GM21515 (cell line): ENCODE measurements around the gene POU2F1.
"Not testable (repeated sequence)": the region's sequence is repeated elsewhere in the genome, so short reads cannot be mapped to it uniquely, and the experiment has no call there.

Experiments used
- ATAC-seq: cut with Tn5 transposase; IDR thresholded peaks from one replicate; pipeline ENCODE4 v1.9.1; 2021; ENCODE audit not compliant: unreplicated experiment

The POU2F1 gene

DNA sequence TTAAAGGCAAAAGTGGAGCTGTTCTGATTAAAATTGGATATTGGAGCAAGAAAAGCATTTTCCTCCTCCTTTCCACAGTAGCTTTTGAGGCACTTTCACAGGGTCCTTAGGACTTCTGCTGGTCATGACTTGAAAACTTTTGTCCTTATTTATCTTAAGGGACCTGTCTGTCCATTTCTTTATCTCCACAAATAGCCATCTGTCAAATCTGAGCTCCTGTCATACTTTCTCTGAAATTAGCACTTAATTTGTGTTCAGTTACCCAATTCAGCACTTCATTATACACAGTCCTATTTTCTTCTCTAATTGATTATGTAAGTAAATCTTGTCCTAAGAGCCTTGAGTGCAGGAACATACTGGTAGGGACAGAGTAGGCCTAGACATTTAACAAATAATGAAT lies 9.8 kb downstream of the POU2F1 start:
- ATAC-seq: no peak

DNA sequence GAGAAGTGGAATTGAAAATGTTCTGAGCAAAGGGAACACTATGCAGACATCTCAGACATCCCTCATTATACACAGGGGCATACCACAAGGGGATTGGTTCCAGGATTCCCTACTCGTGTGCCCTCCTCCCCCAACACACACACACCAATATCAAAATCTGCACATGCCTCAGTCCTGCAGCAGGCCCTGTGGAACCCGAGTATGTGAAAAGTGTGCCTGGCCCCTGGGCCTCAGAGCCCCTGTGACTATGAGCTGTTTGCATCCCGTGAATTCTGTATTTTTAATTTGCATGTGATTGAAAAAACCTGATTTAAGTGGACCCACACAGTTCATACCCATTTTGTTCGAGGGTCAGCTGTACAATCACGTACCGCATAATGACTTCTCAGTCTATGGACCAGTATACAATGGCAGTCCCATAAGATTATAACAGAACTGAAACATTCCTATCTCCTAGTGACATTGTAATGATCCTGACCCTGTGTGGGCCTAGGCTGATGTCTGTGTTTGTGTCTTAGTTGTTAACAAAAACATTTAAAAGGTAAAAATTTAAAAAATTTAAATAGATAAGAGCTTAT lies 11.3 kb downstream of the POU2F1 start:
- ATAC-seq: no peak

DNA sequence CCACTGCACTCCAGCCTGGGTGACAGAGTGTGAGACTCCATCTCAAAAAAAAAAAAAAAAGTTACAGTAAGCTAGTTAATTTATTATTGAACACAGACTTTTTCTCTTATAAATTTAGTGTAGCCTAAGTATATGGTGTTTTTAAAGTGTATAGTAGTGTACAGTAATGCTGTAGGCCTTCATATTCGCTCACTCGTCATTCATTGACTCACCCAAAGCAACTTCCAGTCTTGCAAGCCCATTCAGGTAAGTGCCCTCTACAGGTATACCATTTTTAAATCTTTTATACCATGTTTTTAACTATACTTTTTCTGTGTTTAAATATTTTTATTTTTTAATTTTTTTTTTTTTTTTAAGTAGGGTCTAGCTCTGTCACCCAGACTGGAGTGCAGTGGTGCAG lies 12.1 kb downstream of the POU2F1 start:
- ATAC-seq: no peak

DNA sequence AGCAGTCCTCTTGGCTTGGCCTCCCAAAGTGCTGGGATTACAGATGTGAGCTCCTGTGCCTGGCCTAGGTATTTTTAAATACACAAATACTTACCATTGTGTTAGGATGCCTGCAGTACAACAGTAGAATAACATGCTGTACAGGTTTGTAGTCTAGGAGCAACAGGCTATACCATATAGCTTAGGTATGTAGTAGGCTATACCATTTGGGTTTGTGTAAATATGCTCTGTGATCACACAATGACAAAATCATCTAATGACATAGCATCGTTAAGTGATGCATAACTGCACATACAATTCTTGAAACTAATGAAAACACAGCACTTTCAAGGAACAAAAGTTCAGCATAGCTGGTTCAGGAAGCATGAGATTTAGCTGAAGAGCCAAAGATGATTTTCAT lies 12.7 kb downstream of the POU2F1 start:
- no peak for ATAC-seq

DNA sequence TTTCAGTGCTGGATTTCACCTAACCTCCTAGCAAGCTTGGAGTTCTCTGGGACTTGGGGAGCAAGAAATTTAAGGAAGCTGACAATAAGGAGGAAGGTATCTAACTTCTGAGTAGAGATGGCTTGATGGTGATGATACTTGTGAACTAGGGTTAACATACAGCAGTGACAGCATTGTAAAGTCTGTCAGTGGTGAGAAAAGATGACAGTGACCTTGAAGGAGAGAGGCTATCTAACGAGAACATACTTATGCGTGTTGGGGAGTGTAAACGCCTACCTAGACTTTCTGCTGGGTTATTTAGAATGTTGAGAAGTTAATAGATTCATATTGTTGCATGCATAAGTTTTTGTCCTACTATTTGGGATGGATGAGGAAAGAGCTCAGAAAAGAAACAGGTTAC lies 16.3 kb downstream of the POU2F1 start:
- ATAC-seq: no peak

DNA sequence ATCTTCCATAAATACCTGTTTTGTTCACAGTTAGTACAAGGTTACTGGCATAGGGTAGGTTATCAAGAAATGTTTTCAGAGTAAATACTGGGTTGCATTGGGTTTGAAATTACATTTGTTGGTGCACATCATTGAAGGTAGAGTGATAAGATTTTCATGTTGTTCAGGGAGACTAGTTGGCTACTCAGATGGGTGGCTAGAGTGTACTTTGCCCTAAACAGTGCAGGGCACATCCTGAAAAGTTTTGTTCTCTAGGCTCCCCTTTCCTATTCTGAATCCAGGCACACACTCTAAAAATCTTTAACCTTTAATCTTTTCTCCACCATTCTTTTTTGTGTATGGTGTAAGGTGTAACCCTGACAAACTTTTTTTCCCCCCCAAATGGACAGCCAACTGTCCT lies 18.0 kb downstream of the POU2F1 start:
- ATAC-seq: no peak

DNA sequence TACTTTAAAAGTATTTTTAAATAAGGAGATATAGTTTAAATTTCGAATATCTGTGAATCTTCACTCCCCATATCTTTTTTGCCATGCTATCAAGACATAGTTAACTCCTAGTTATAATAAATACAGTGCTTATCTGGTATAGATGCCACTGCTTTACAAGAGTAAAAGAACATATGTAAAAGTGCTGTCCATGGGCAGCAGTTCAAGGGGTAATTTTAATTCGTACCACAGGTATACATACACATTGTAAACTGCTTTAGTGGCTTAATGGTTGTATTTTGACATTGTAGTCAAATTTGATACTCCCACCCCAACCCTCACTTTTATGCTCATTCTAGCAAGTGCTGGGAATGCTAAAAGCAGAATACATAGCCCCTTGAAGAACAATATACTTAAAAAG lies 18.6 kb downstream of the POU2F1 start:
- ATAC-seq: no peak

DNA sequence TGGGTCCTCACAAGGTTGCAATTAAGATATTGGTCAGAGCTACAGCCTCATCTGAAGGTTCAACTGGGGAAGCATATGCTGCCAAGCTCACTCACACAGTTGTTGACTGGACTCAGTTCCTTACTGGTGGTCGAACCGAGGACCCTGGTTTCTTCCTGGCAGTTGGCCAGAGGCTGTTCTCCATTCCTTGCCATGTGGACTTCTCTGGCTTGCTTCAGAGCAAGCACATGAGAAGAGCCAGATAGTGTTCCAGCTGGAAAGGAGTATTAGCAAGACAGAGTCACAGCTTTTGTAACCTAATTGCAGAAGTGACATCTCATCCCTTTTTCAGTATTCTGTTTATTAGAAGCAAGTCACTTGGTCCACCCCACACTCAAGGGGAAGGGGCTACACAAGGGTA lies 23.6 kb downstream of the POU2F1 start:
- ATAC-seq: no peak

DNA sequence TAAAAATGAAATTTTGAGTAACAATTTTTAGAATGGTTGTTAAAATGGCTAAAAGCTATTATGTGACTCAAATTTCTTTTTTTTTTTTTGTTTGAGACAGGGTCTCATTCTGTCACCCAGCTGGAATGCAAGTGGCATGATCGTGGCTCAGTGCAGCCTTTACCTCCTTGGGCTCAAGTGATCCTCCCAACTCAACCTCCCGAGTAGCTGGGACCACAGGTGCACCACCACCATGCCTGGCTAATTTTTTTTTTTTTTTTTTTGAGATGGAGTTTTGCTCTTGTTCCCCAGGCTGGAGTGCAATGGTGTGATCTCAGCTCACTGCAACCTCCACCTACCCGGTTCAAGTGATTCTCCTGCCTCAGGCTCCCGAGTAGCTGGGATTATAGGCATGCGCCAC lies 24.5 kb downstream of the POU2F1 start:
- ATAC-seq: not testable (repeated sequence)

DNA sequence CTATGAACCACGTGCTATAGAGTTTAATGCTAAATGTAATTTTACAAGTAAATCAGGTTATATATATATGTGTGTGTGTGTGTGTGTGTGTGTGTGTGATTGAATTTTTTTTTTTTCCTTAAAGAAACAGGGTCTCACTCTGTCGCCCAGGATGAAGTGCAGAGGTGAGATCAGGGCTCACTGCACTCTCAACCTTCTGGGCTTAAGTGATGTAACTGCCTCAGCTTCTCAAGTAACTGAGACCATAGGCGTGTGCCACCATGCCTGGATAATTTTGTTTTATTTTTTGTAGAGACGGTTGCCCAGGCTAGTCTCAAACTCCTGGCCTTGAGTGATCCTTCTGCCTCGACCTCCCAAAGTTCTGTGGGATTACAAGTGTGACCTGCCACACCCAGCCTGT lies 26.3 kb downstream of the POU2F1 start:
- no peak for ATAC-seq

DNA sequence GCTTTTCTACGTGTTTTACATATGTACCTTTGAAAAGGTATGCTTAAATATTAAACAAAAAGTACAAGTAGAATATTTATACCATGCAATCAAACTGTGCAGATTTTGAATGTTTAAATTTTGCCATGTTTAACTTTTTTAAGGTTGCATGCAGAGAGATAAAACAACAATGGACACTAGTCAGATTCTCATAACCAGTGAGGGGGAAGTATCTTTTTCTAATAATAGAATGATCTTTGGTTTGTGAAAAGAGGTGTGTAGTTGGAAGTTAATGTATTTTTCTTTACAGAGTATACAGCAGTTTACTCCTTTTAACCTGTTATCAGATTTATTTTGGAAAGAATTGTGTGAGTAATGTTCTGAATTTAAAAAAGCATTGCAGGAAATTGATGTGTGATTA lies 27.1 kb downstream of the POU2F1 start:
- ATAC-seq: no peak

DNA sequence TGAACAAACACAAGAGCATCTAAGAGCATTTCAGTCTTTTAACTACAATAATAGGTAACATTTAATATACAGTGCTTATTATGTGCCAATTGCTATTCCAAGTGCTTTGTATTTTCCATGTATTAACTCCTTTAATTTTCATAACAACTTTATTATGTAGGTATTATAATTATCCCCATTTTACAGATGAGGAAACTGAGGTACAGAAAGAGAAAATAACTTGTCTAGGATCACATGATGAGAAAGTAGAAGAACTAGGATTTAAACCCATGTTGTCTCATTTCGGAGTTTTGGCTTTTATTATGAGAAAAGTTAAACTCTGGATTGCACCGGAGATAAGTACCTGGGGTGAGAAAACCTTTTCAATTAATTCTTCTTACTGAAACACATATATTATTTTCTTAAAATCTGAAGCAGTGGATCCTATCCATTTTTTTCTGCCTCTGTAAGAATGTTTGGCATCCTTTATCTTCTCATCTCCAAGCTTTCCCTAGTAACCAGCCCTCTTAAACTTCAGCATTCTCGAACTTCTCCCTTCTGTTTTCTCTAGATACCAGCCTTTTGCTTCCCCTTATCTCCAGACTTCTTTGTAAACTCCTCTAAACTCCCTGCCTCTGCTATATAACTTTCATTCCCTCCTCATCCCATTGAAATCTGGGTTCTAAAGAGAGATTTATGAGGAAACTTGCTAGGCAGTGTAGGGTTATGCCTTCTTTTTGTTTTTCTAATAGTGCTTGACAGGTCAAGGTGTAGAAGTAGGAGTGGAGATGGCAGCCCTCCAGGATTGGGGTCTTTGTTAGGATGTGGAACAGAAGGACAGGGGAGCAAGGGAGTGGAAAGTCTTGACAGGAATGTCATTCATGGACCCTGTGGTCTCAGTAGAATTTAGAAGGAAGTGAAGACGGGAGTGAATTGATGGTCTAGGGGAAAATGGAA lies 28.3 kb downstream of the POU2F1 start:
- ATAC-seq: no peak

DNA sequence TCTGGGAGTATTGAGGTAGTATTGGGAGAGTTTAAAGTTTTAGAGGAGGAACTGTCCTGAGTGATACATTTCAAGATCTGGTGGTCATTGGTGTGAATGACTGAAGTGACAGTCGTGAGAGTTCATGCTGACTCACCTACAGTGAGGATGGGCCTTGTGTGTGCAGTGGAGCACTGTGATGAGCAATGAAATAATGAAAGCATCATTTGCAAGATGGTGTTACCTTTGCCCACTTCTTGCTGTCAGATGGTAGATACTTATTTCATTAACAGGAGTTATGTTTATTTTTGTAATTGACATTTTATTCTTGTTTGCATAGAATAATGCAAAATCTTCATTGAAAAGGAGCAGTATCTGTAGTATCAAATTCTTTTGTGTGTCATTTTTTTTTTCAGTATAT lies 29.0 kb downstream of the POU2F1 start:
- ATAC-seq: no peak

DNA sequence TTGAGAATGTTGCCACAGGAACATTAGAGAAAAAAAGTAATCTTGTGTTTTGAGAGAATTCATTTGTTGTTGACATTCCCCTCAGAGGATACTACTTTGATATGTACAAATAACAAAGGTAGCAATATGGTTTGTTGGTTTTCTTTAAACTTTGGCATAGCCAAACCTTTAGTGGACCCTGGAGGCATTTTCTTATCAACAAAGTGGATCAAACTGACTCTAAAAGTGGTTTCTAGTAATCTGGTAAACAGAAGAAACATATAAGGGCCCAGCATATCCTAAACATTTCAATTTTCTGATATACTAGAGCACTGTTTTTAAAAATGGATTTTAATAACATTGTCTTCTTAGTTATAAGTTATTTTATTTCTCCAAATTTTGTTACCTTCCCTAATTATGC lies 29.8 kb downstream of the POU2F1 start:
- ATAC-seq: no peak

DNA sequence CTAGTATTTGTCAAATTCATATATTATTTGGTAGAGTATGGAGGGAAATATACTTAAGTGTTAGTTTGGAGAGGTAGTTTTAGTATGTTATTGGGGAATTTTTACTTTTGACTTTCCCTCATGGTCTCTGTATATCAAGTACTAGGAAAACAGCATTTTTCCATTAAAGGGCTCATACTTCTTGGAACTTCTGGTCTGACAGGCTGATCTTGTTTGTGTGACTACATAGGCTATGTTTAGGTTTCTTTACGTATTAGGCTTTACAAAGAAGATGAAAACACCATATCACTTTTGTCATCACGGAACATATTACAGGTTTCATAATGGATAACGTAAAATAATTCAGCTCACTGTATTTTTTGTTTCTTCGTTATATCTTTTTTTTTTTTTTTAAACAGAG lies 30.8 kb downstream of the POU2F1 start:
- ATAC-seq: no peak

DNA sequence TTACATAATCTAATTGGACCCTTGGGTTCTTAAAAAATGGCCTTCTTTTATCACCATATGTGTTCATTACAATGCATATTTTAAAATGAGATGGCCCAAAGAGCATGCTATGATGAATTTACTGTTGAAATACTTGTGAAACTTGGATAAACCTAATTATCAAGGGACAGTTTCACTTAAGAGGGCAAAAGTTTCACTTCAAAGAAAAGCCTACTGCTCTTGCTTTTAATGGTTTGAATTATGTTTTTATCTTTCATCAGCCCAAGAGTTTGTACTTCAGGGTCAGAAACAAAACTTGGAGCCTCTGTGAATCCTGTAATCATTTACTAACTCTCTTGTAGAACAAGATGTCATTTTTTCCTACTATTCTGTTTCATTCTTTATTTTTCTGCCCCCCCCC lies 32.3 kb downstream of the POU2F1 start:
- no peak for ATAC-seq

DNA sequence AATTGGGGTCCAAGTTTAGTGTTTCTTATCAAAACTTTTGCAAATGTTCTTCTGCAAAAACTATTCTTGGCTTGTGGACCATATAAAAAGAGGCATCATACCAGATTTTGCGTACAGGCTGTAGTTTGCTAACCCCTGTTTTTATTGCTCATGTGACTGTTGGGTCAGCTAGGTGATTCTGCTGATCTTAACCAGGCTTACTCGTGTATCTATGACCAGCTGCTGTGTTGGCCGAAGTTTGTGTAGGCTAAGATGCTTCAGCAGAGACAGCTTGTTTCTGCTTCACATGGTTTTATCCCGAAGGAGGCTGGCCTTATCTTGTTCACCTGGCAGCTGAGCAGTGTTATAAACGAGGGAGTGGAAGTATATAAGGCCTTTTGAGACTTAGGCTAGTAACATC lies 38.2 kb downstream of the POU2F1 start:
- no peak for ATAC-seq

DNA sequence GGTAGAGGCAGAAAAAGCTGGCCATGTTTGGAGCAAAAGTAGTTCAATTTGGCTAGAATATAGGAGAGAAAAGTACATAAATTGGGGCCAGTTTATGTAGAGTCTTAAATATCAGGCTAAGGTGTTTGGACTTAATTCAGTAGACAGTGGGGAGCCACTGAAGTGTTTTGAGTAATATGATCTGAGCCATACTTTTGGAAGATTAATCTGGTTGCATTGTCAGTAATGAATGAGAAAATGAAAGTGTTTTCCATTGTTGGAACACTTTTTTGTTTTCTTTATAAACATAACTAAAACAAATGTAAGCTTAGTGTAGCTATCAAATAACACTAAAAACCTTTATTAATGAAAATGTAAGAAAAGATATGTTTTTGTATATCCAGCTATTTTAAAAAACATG lies 42.1 kb downstream of the POU2F1 start:
- no peak for ATAC-seq

DNA sequence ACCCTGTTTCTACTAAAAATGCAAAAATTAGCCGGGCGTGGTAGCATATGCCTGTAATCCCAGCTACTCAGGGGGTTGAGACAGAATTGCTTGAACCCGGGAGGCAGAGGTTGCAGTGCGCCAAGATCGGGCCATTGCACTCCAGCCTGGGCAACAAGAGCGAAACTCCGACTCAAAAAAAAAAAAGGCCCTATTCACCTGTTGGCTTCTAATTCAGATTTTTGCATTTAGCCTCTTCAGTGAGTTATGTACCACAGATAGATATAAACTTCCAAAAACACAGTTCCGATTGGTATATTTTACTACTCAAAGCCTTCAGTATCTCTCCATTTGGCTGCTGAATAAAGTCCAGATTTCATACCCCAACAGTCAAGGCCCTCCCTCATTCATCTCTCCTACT lies 42.7 kb downstream of the POU2F1 start:
- ATAC-seq: no peak

DNA sequence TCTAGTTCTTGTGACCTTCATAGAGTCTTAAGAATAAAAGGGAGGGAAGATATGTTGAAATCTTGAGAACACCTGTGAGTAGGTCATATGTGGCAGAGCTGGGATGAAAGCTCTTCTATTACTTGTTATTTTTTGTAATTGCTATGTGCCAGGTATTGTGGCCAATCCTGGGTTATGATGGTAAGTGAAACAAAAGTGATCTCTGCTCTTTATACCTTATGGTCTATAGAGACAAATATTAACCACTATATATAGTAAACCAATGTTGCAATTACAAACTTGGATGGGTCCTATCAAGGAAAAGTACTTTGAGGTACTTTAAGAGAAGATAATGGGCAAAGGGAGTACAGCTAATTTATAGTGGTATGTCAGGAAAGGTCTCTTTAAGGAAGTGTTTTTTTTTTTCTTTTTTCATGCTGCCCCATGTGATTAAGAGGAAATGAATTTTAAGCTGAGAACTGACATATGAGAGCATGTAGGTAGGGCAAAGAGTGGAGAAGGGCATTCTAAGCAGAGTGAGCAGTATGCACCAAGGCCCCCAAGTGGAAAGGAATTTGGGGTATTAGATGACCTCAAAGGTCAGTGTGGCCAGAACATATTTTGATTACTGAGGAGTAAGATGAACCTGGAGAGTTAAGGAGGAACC lies 43.3 kb downstream of the POU2F1 start:
- ATAC-seq: no peak

DNA sequence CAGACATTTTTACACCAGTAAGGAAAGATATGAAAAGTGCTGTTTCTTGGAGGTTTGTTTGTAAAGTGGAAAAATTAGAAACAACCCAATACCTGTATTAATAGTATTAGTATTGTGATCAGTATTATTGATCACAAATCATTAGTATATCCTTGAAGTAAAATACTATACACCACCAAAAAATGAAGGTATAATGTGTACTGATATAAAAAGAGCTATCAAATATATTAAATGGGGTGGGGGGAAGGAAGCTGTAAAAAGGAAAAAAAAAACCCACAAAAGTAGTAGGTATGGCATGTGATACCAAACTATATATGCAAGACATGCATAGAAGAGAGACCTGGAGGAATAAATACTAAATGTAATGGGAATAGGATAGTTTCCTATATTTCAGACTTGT lies 46.3 kb downstream of the POU2F1 start:
- ATAC-seq: no peak

DNA sequence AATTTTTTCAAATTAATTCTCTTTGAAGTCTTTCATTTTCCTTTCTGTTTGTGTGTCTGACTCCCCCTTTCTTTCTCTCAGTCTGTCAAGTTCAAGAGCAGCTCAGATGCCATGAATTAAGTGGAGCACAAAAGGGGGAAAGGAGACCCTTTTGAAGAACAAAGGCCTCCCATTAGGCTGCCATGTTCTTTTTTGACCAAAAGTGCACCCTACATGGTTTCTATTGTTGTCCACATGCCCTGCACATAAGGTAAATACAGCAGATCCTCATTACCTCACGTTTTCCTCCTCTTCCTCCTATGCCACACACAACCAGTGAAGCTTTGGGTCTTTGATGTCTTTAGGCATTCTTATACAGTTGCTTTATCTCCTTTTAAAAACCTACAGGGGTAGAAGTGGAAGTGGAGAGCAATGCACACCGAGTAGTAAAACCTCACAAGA lies 47.7 kb downstream of the POU2F1 start:
- ATAC-seq: no peak
